HG02642 (cell line): ENCODE data around the gene U2AF1.
"Not testable (repeated sequence)": the region's sequence is repeated elsewhere in the genome, so short reads cannot be mapped to it uniquely, and the experiment has no call there.

Experiments used
- ATAC-seq: cut with Tn5 transposase; IDR thresholded peaks from one replicate; pipeline ENCODE4 v1.9.1; 2021; ENCODE audit warnings: mild to moderate bottlenecking; ENCODE audit not compliant: unreplicated experiment, poor library complexity

The U2AF1 gene, protein sequence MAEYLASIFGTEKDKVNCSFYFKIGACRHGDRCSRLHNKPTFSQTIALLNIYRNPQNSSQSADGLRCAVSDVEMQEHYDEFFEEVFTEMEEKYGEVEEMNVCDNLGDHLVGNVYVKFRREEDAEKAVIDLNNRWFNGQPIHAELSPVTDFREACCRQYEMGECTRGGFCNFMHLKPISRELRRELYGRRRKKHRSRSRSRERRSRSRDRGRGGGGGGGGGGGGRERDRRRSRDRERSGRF

DNA sequence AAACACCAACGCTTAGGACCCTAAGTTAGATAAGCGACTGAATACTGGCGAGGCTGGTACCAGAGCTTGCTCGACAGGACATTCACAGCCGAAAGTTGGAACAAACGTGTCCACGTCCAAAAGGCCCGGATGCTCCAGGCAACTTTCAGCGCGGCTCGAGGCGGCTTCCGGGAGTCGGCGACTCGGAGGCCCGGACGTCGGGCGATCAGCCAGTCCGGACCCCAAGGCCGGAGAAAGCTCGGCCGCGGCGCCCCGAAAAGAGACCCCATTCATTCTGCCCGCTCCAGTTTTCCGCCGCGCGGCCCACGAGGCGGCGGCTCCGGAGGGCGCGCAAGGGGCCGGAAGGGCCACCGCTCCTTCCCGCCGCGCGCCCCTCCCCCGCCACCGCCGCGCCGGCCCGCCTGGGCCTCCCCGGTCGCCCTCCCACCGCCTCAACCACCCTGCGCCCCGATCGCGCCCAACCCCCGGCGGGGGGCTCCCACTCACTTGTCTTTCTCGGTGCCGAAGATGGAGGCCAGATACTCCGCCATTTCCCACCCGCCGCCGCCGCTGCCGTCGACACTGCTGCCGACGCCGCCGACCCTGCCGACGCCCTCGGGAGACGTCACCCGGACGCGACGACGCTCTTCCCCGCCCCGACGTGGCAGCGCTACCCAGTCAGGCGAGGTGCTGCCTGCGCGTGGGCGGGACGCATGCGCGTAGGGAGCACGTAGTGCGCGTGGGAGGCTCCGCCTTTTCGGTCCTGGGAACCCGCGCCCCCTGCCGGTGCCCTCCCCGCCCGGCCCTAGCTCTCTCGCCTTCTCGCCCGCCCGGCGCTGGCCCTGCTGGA is at the start of gene U2AF1:
TSS of gene U2AF1 (minus strand) at position 606 of the 829 bp plus-strand sequence. CDS start at position 530, 76 bp downstream.
- peak; percentile 81 for ATAC-seq

- not testable (repeated sequence) for ATAC-seq
These were observed 46.2 kb upstream of the U2AF1 start for GRCh38 chr21:43153601-43154000.

- ATAC-seq: not testable (repeated sequence)
These were observed 42.0 kb upstream of the U2AF1 start for GRCh38 chr21:43149344-43149743.

DNA sequence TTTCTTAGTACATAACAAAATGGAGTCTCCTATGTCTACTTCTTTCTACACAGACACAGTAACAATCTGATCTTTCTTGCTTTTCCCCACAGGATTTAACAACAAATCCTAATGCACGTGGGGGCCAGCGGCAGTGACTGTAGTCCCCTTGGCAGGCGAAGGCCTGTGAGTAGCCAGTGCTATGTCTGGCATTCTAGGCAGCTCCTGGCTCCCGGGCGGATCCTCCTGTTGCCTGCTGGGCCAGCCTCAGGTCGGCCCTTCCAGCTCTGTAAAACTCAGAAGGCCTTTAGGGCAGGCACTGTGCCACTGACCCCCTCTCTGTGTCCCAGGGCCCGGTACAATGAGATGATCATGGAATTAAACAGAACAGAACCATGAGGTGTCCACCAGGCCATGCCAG is 40.6 kb upstream of the U2AF1 start:
- ATAC-seq: not testable (repeated sequence)

DNA sequence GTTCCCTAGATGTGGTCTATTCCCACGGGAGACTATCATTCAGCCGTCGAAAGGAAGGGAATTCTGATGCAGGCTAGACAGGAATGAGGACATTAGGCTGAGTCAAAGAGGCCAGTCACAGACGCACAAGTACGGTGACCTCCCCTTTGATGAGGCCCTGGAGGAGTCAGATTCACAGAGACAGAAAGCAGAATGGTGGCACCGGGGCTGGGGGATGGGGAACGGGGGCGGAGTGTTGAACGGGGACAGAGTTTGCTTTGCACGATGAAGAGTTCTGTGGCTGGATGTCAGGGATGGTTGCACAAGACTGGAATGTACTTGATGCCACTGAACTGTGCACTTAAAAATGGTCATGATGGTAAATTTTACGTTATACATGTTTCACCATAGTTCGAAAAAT is 39.3 kb upstream of the U2AF1 start:
- not testable (repeated sequence) for ATAC-seq

- not testable (repeated sequence) for ATAC-seq
These were observed 34.0 kb upstream of the U2AF1 start for GRCh38 chr21:43141407-43141806.

GRCh38 chr21:43138944-43139343 is 31.6 kb upstream of the U2AF1 start:
- not testable (repeated sequence) for ATAC-seq

DNA sequence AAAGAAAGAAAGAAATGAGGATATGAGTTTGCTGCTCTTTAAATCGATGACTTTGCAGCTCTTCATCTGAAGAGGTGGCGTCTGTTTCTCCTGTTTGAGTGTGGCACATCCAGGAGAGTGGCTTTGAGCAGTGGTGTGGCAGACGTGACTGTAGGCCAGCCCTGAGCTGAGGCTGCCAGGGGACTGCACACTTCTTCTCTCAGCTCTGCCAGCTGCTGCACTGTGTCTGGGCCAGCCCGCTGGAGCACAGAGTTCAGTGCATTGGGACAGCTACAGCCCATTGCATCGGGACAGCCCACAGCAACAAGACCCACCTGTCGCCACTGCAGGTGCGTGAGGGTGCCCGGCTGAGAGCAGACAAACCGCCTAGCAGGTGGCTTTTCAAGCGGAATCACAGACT is 27.1 kb upstream of the U2AF1 start:
- ATAC-seq: not testable (repeated sequence)

GRCh38 chr21:43130094-43130493 is 22.7 kb upstream of the U2AF1 start:
- not testable (repeated sequence) for ATAC-seq

DNA sequence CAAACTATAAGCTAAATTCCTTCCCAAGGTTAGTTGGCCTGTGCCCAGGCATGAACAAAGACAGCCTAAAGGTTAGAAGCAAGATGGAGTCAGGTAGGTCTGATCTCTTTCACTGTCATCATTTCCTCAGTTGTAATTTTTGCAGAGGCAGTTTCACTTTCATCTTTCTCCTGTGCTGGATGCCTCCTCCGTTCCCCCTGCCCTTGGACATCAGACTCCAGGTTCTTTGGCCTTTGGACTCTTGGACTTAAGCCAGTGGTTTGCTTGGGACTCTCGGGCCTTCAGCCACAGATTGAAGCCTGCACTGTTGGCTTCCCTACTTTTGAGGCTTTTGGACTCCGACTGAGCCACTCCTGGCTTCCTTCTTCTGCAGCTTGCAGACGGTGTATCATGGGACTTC is 8.6 kb upstream of the U2AF1 start:
- ATAC-seq: not testable (repeated sequence)

GRCh38 chr21:43114483-43114882 is 7.1 kb upstream of the U2AF1 start:
- ATAC-seq: not testable (repeated sequence)

DNA sequence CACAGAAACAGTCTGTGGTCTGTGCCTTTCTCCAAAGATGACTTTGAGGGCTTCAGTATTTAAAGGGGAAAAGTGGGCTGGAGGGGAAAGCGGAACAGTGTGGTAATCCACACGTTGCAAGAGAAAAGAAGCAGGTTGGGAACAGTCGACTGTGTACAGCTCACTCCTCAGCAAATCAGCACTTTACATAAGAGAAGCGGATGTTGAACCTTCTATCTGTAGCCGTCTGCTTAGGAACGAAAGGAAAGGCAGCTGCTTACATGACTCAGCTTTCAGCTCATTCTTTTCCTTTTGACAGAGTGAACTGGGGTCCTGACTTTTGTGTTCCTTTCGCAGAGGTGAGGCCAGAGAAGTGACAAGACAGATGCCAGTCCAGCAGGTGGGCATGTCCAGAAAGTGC is 1.6 kb upstream of the U2AF1 start:
- not testable (repeated sequence) for ATAC-seq

DNA sequence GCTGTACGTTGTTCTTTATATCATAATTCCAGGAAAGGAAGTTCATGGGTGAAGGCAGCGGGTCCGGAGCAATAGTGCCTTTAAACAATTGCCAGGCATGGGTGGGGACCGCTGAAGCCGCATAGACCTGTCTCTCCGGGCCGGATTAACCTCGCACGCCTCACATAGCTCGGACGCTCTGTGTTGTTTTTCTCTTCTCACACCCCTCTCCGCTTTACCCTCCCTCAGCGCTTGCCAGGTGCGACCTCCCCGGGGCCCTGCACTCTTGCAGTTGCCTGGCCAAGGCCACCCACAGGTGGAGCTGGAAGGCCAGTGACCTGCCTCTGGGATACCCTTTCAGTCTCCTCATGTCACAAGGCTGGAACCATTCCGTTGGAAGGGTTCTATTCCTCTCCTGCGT is 807 bp upstream of the U2AF1 start:
- not testable (repeated sequence) for ATAC-seq

- ATAC-seq: peak; percentile 28
These were observed 396 bp upstream of the U2AF1 start for GRCh38 chr21:43107794-43108137.

DNA sequence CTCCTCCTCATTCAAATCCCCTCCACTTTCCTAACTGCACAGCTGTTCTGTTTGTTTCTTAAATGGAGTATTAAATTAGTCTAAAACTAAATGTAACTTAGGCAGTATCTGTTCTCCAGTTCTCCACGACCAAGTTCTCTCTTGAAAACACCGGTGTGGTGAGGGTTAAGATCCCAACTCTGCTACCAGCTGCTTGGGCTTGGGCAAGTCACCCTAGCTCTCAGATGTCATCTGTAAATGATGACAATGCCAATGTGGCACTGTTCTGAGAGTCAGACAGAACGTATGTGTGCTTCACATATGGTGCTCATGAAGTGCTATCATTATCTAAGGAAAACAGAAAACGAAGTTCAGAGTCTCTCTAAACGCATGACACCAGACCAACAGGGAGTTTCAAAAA is 2.7 kb downstream of the U2AF1 start:
- ATAC-seq: not testable (repeated sequence)

DNA sequence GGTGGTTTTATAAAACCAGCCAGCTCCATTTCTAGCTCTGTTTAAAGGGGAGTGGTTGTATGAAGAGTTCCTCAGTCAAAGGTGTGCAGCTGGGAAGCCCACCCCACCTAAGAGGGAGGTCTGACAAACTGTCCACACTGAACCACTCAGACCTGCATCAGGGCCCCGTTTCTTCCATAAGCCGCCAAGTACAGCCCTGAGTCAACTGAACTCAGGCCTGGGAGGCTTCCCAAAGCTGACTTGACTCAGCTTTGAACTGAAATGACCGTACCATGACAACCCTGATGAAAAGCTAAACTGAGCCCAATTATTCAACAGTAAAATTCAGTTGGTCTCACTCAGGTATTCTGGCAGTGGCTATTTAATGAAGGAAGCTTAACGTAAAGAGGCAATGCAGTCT is 5.1 kb downstream of the U2AF1 start:
- not testable (repeated sequence) for ATAC-seq

DNA sequence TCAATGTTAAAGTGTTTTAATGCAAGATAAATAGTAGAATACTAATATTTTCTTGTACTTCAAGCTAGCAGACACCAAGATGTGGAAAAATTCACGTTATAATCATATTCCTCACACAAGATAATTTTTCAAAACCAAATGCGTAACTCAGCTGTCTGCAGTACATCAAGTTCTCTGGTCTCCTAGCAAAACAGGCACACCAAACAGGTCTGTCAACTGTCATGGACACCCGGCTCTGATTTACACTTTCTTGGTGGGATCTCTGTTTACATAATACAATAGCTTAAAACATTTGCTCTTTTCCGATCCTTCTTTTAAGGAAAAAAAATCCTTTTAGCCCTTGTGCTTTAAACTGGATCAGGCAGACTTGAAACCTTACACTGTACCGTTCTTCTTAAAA is 5.7 kb downstream of the U2AF1 start:
- ATAC-seq: not testable (repeated sequence)

DNA sequence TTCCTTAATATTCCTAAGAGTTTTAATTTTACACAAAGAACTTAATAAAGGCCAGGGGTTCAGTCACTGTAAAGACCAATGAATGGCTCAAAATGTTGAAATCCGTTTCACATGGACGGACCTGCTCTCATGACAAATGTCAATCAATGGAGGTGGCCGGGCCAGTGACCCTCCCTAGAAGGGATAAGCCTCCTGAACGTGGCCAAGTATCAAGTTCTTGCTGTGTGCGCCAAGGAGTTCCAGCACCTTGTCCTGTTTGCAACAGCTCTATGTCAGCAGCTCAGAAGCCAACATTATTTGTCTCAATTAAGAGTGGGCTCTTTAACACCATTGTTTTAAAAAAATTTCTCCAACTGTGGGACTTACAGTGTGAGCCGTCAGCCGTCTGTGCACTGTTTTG is 6.4 kb downstream of the U2AF1 start:
- not testable (repeated sequence) for ATAC-seq

DNA sequence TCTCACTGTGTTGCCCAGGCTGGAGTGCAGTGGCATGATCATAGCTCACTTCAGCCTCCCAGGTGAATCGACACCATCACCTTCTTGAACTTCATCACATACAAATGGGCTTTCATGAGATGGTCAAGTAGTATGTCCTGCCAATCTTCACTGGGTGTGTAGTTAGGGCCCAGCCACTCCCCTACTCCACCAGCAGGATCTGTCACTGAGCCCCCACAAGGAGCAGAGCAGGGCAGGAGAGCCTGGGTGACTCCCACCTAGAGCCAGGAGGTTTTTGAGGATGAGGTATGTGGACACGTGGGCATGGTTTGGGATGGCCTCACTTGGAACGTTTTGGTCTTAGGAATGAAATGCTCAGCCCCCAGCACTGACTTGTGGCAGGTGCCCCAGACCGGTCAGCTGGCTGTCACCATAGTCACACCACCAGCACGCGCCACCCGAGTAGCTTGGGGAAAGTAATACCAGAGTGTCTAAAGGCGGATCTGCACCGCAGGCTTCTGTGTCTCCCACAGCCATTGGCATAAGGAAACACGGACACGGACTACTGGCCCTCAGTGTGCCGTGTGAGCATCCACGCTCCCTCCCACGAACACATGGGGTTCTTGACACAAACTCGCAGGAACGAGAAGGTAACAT is 15.3 kb downstream of the U2AF1 start:
- ATAC-seq: not testable (repeated sequence)

DNA sequence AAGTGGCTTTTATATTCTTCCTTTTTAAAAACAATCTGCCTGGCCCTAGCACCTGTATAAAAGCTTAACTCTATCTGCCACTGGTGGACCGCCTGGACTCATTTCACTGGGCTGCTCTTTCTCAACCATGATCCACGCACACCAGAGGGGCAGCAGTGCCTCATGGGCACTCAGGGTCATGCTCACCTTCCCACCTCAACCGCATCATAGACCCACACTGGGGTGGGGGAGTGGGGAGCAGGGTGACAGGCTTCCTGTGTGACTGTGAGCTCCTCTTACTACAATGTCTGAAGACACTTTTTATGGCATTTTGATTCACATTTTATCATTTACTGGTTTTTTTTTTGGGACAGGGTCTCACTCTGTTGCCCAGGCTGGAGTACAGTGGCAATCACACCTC is 16.4 kb downstream of the U2AF1 start:
- not testable (repeated sequence) for ATAC-seq

DNA sequence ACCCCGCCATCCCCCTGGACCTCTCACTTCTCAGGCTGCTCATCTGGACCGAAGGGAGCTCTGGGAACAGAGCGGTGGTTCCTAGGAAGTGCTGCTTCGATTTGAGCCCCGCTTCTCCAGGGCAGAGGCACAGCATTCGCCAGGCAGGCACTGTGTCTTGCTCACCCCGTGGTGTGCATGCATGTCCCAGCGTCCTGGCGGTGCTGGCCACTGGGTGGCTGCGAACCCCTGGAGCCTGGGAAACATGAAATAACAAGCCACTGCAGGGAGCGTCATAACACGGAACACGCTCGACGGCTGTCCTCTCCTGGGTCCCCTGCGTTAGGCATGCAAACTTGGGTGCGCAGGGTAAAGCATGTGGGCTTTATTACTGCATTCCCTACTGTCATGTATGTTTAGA is 17.9 kb downstream of the U2AF1 start:
- not testable (repeated sequence) for ATAC-seq
